Lower lobe of right lung (tissue), 2 donors: ENCODE data around the gene PPP3CB. TPM values are rescaled to one million over a fixed set of nuclear protein-coding genes. Genes with fewer than 3 reads are reported as not detected.

Source experiments
- ATAC-seq, 2 donors: fragments of 200-7000 bp; cut with Tn5 transposase; one replicate each; pipeline ENCODE4 v1.9.1; 2020 to 2022; ENCODE audit warnings: mild to moderate bottlenecking in 2 of 2, moderate library complexity in 2 of 2
- DNase-seq: peaks from one replicate; pipeline ENCODE4 v3.0.0-alpha.2; 2020
- H3K27ac ChIP-seq: fragments of 200-600 bp; one replicate; pipeline ENCODE4 v1.8.0; 2022
- H3K27me3 ChIP-seq: fragments of 200-600 bp; one replicate; pipeline ENCODE4 v1.8.0; 2022; ENCODE audit warnings: low read depth
- H3K36me3 ChIP-seq: fragments of 200-600 bp; one replicate; pipeline ENCODE4 v1.8.0; 2022; ENCODE audit warnings: mild to moderate bottlenecking
- H3K4me1 ChIP-seq: fragments of 200-600 bp; one replicate; pipeline ENCODE4 v1.8.0; 2022
- H3K4me3 ChIP-seq: fragments of 200-600 bp; one replicate; pipeline ENCODE4 v1.8.0; 2022; ENCODE audit warnings: mild to moderate bottlenecking
- H3K9me3 ChIP-seq: fragments of 200-600 bp; one replicate; pipeline ENCODE4 v1.8.0; 2022
- CTCF ChIP-seq: fragments of 200-600 bp; IDR thresholded peaks from one replicate; pipeline ENCODE4 v1.8.0; 2022; ENCODE audit warnings: antibody characterized with exemption, mild to moderate bottlenecking
- intact Hi-C: fragments of 100-400 bp; cut with DNase I; formaldehyde crosslinking; loops from one replicate; pipeline ENCODE4 v1.11.0; 2022
- total RNA-seq: library from RNA; stranded (reverse); fragmentation: NEBNext Ultra II Directional; extraction: Animal tissue kit (Norgen Biotek cat#: 25700); gene quantifications from one replicate; pipeline ENCODE4 v1.2.1, GENCODE V29; 2021
- donor health status: DM: no; HTN: yes; CAD: no; lungs with severe emphysema.

PPP3CB gene
- total RNA-seq, 1 donor from 2014 or later: 41.3 TPM

- Histone ChIP-seq H3K27me3 (no peaks in the 10 kb centered on the region), H3K27ac (no peak overlapping the region), H3K4me1 (no peaks in the 10 kb centered on the region), H3K4me3 (no peak overlapping the region), H3K36me3 (peaks cover 34% of the 10 kb centered on the region), H3K9me3 (no peaks in the 10 kb centered on the region)
- intact Hi-C loops: no loop called here
- TF ChIP-seq CTCF: no peak
- ATAC-seq: no peak
- no peak for DNase-seq
Measured at GRCh38 chr10:73509695-73510094, 13.9 kb upstream of the PPP3CB start.

- DNase-seq: no peak
- H3K27me3 ChIP-seq: no peaks in the 10 kb centered on the region
- intact Hi-C loops: no loop called here
- H3K4me1 ChIP-seq: no peaks in the 10 kb centered on the region
- no peaks in the 10 kb centered on the region for H3K9me3 ChIP-seq
- H3K27ac ChIP-seq: no peak overlapping the region
- no peak for TF ChIP-seq CTCF
- ATAC-seq: no peak
- peaks cover 38% of the 10 kb centered on the region for H3K36me3 ChIP-seq
- H3K4me3 ChIP-seq: no peak overlapping the region
Measured at GRCh38 chr10:73506491-73506890, 10.7 kb upstream of the PPP3CB start.

GRCh38 chr10:73506074-73506473, 10.2 kb upstream of the PPP3CB start:
- Histone ChIP-seq H3K4me1 (no peaks in the 10 kb centered on the region), H3K27ac (no peak overlapping the region), H3K27me3 (no peaks in the 10 kb centered on the region), H3K36me3 (peaks cover 38% of the 10 kb centered on the region), H3K9me3 (no peaks in the 10 kb centered on the region), H3K4me3 (no peak overlapping the region)
- no peak for ATAC-seq
- DNase-seq: no peak
- no peak for TF ChIP-seq CTCF
- intact Hi-C loops: no loop called here

GRCh38 chr10:73503037-73503436, 7.2 kb upstream of the PPP3CB start:
- intact Hi-C loops: no loop called here
- no peak for TF ChIP-seq CTCF
- ATAC-seq: no peak
- Histone ChIP-seq H3K36me3 (peaks cover 64% of the 10 kb centered on the region), H3K9me3 (no peaks in the 10 kb centered on the region), H3K4me1 (no peaks in the 10 kb centered on the region), H3K27ac (no peak overlapping the region), H3K4me3 (no peak overlapping the region), H3K27me3 (no peaks in the 10 kb centered on the region)
- no peak for DNase-seq

GRCh38 chr10:73501651-73502050, 5.8 kb upstream of the PPP3CB start:
- intact Hi-C loops: no loop called here
- ATAC-seq (no peak), DNase-seq (no peak)
- no peak for TF ChIP-seq CTCF
- H3K4me1 ChIP-seq: peaks cover 8% of the 10 kb centered on the region
- H3K4me3 ChIP-seq: no peak overlapping the region
- H3K27me3 ChIP-seq: no peaks in the 10 kb centered on the region
- H3K27ac ChIP-seq: no peak overlapping the region
- H3K36me3 ChIP-seq: peaks cover 69% of the 10 kb centered on the region
- no peaks in the 10 kb centered on the region for H3K9me3 ChIP-seq

- peaks cover 38% of the 10 kb centered on the region for H3K36me3 ChIP-seq
Measured at GRCh38 chr10:73497623-73498022, 1.8 kb upstream of the PPP3CB start.

More at GRCh38 chr10:73497623-73498022, 1.8 kb upstream of the PPP3CB start:
- no peaks in the 10 kb centered on the region for H3K9me3 ChIP-seq
- intact Hi-C loops: no loop called here
- ATAC-seq (no peak), DNase-seq (no peak)
- no peaks in the 10 kb centered on the region for H3K27me3 ChIP-seq
- peaks cover 36% of the 10 kb centered on the region for H3K4me1 ChIP-seq
- no peak overlapping the region for H3K27ac ChIP-seq
- no peak for TF ChIP-seq CTCF
- H3K4me3 ChIP-seq: no peak overlapping the region
